Ascending aorta (tissue), 2 donors: ENCODE results near the gene SGK1. TPM values are rescaled to one million over a fixed set of nuclear protein-coding genes. Genes with fewer than 3 reads are reported as not detected.
"Not testable (repeated sequence)": the region's sequence is repeated elsewhere in the genome, so short reads cannot be mapped to it uniquely, and the experiment has no call there.

Experiments used
- DNase-seq, 2 donors: peaks; one replicate each; pipeline ENCODE4 v3.0.0-alpha.2; 2019; ENCODE audit warnings: low spot score in 2 of 2
- H3K27ac ChIP-seq, 2 donors: fragments of 200-600 bp; sonication (generic); one replicate each; pipeline ENCODE4 v1.5.1; 2016 to 2017; ENCODE audit warnings: mild to moderate bottlenecking in 1 of 2
- H3K27me3 ChIP-seq: fragments of 200-600 bp; sonication (generic); one replicate; pipeline ENCODE4 v1.5.1; 2017
- H3K36me3 ChIP-seq, 2 donors: fragments of 200-600 bp; sonication (generic); one replicate each; pipeline ENCODE4 v1.5.1; 2016
- H3K4me1 ChIP-seq, 2 donors: fragments of 200-600 bp; sonication (generic); one replicate each; pipeline ENCODE4 v1.5.1; 2016 to 2017; ENCODE audit warnings: mild to moderate bottlenecking in 1 of 2
- H3K4me3 ChIP-seq, 2 donors: fragments of 200-600 bp; sonication (generic); one replicate each; pipeline ENCODE4 v1.5.1; 2016 to 2017; ENCODE audit warnings: mild to moderate bottlenecking in 1 of 2
- H3K9me3 ChIP-seq, 2 donors: fragments of 200-600 bp; sonication (generic); one replicate each; pipeline ENCODE4 v1.5.1; 2016
- CTCF ChIP-seq, 3 experiments: fragments of 200-600 bp in 2 of 3; fragments of 450-650 bp in 1 of 3; sonication (generic) in 2 of 3; IDR thresholded peaks; one replicate each; pipeline ENCODE4 v1.5.1; 2016 to 2019; ENCODE audit warnings: antibody characterized with exemption in 3 of 3, mild to moderate bottlenecking in 1 of 3, moderate library complexity in 1 of 3
- intact Hi-C: fragments of 100-400 bp; cut with DNase I; formaldehyde crosslinking; loops from one replicate; pipeline ENCODE4 v1.15.1; 2023
- total RNA-seq: library from RNA; depleted of rRNA; stranded (reverse); fragments of >200 nt; gene quantifications from one replicate; pipeline ENCODE4 v1.1.0, GENCODE V29; 2016

Gene SGK1
- total RNA-seq, 1 donor from 2014 or later, result 200 TPM

- intact Hi-C loops, result no loop called here
- TF ChIP-seq CTCF (IDR thresholded peaks at IDR 0.05), result no peak
- no peaks in the 10 kb centered on the region for H3K27me3 ChIP-seq
- H3K4me1 ChIP-seq, result peaks cover 0 to 5% of the 10 kb centered on the region in 2 donors
- H3K9me3 ChIP-seq, result no peaks in the 10 kb centered on the region
- DNase-seq, result no peak
- no peak overlapping the region for H3K4me3 ChIP-seq
- H3K27ac ChIP-seq, result no peak overlapping the region
- H3K36me3 ChIP-seq, result no peaks in the 10 kb centered on the region
Observed at GRCh38 chr6:134193536-134194498, 124.1 kb downstream of the SGK1 start.

GRCh38 chr6:134192609-134193008 is 125.3 kb downstream of the SGK1 start:
- H3K36me3 ChIP-seq, H3K27ac ChIP-seq, H3K4me1 ChIP-seq, H3K9me3 ChIP-seq, intact Hi-C loops, H3K27me3 ChIP-seq, DNase-seq, H3K4me3 ChIP-seq: not testable (repeated sequence)

GRCh38 chr6:134190883-134191282 is 127.0 kb downstream of the SGK1 start:
- intact Hi-C loops, result no loop called here
- H3K4me3 ChIP-seq, result no peak overlapping the region
- DNase-seq, result no peak
- no peaks in the 10 kb centered on the region for H3K9me3 ChIP-seq
- no peaks in the 10 kb centered on the region for H3K36me3 ChIP-seq
- no peak overlapping the region for H3K27ac ChIP-seq
- no peaks in the 10 kb centered on the region for H3K27me3 ChIP-seq
- TF ChIP-seq CTCF (IDR thresholded peaks at IDR 0.05), result no peak
- H3K4me1 ChIP-seq, result peaks cover 0 to 5% of the 10 kb centered on the region in 2 donors

- no peak for DNase-seq
- no peak for TF ChIP-seq CTCF (IDR thresholded peaks at IDR 0.05)
- intact Hi-C loops, result no loop called here
- no peaks in the 10 kb centered on the region for H3K4me1 ChIP-seq
- no peaks in the 10 kb centered on the region for H3K9me3 ChIP-seq
- no peak overlapping the region for H3K4me3 ChIP-seq
- H3K27me3 ChIP-seq, result no peaks in the 10 kb centered on the region
- H3K27ac ChIP-seq, result no peak overlapping the region
- H3K36me3 ChIP-seq, result no peaks in the 10 kb centered on the region
Observed at GRCh38 chr6:134187751-134188150, 130.2 kb downstream of the SGK1 start.

- TF ChIP-seq CTCF (IDR thresholded peaks at IDR 0.05), result no peak
- intact Hi-C loops, result no loop called here
- Histone ChIP-seq H3K27me3 (no peaks in the 10 kb centered on the region), H3K27ac (no peak overlapping the region), H3K9me3 (no peaks in the 10 kb centered on the region), H3K4me1 (no peaks in the 10 kb centered on the region), H3K36me3 (no peaks in the 10 kb centered on the region), H3K4me3 (no peak overlapping the region)
- no peak for DNase-seq
Observed at GRCh38 chr6:134187154-134187553, 130.8 kb downstream of the SGK1 start.

- no peak overlapping the region for H3K4me3 ChIP-seq
- H3K27ac ChIP-seq, result no peak overlapping the region
- DNase-seq, result no peak
- H3K4me1 ChIP-seq, result no peaks in the 10 kb centered on the region
- no peaks in the 10 kb centered on the region for H3K36me3 ChIP-seq
- H3K9me3 ChIP-seq, result no peaks in the 10 kb centered on the region
- H3K27me3 ChIP-seq, result no peaks in the 10 kb centered on the region
- intact Hi-C loops, result no loop called here
- TF ChIP-seq CTCF (IDR thresholded peaks at IDR 0.05), result no peak
Observed at GRCh38 chr6:134186355-134186754, 131.6 kb downstream of the SGK1 start.
